Hematopoietic multipotent progenitor cell treated with erythropoietin and hydrocortisone succinate and interleukin-3 and kit ligand, for 6 days (in vitro differentiated cells): ENCODE results near the gene ORC4.

Experiments used
- DNase-seq: peaks from one replicate; pipeline ENCODE4 v3.0.0-alpha.2; 2015

Gene ORC4

DNA sequence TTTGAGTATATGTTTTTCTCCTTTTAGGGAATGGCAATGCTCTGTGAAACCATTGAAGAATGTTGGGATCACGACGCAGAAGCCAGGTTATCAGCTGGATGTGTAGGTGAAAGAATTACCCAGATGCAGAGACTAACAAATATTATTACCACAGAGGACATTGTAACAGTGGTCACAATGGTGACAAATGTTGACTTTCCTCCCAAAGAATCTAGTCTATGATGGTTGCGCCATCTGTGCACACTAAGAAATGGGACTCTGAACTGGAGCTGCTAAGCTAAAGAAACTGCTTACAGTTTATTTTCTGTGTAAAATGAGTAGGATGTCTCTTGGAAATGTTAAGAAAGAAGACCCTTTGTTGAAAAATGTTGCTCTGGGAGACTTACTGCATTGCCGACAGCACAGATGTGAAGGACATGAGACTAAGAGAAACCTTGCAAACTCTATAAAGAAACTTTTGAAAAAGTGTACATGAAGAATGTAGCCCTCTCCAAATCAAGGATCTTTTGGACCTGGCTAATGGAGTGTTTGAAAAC is 93.4 kb downstream of the ORC4 start:
- no peak for DNase-seq

DNA sequence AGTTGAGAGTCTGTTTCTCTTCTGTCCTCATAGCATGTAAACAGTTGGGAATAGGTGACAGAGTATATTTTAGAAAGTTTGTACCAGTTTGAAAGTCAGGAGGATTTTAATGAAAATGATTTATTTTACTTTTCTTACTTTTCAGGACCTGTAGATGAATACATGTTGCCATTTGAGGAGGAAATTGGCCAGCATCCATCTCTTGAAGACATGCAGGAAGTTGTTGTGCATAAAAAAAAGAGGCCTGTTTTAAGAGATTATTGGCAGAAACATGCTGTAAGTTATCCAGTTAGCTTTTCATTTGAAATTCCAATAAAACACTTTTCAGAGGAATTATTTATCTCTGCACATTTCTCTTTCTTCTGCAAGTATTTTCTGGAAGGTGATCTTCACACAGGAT is 94.7 kb downstream of the ORC4 start:
- peak; percentile 42 for DNase-seq

DNA sequence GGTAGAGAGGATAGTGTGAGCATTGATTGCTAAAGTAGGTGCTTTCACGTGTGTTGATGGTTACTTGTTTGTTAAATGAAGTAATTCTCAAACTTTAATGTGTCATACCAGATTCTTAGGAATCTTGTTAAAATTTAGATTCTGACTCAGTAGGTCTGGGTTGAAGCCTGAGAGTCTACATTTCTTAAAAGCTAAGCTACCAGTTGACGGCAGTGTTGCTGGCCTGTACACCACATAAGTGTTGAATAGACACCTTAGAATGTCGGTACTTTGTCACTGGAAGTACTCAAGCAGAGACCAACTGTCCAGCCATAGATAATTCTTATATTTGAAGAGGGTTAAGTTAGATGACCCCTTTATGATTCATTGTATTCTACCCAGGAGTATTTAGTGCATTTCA is 95.9 kb downstream of the ORC4 start:
- no peak for DNase-seq

DNA sequence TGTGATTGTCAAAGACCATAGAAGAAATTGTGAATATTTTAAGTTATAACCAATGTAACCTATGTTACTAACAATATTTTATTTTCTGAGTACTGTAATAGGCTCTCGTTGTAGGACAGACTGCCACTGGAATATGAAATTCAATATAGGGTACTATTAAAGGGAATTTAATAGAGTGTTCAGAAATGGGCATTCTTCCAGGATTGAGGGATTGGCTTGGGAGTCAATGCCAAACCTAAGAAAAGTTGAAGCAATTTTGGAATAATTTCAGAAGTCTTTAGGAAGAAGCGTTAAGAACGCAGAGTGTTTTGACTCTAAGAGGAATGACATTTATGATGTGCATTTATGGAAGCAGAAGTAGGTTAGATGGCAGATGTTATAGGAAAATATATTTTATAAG is 96.7 kb downstream of the ORC4 start:
- no peak for DNase-seq

- no peak for DNase-seq
Measured at GRCh38 chr2:147917161-147917560, 103.4 kb downstream of the ORC4 start.

GRCh38 chr2:147916723-147917122 is 103.8 kb downstream of the ORC4 start:
- no peak for DNase-seq

GRCh38 chr2:147916067-147916466 is 104.5 kb downstream of the ORC4 start:
- no peak for DNase-seq

DNA sequence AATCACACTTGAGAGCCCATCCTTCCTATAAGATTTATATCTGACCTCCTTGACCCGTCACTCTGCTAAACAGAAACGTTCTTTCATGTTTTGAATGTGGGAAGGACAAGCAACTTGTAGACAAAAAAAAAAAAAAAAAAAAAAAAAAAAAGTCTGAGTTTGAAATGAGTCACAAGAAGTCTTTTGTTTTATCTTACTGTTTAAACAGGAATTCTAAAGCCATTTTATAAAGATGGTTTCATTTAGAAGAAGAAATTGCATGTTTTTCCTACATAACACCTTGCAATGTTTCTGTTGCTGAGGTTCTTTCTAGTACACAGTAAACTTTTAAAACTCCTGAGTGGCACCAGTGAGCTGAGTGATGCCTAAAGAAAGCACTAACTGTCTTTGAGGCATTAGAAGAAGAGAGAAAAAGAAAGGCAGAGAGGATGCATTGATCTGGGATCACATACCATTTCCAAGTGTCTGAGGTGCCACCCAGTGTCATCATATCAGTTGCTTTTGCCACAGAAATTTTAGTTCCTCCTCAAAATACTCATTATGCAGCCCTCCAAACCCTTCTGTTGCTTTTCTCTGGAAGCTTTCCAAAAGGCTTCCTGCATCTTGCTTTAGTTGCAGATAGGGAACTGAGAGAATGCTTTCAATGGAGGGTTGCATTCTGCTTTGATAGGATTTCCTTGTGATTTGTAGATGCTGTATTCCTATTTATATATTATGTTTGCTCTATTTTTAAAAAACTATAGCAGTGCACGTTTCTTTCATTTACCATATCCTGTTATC is 106.6 kb downstream of the ORC4 start:
- peak; percentile 55 for DNase-seq

- peak; percentile 79 for DNase-seq
Measured at GRCh38 chr2:147910990-147911473, 109.5 kb downstream of the ORC4 start.

DNA sequence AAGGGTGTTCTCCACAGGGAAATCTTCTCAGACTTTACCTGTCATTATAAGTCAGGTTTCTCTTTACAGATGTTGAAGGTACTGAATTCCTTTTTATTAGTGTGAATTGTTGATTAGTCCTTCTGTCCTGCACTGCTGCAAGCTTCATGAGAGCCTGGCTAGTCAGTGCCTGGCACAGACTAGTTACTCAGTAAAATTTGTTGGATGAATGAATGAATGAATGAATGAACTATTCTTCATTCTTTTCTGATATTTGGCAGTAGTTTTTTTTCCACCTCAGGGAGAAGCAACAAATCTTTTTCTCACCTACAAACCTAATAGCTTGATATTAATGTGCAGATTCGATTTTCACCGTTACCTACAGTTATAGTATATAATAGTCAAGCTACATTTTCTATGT is 111.4 kb downstream of the ORC4 start:
- DNase-seq, result no peak

DNA sequence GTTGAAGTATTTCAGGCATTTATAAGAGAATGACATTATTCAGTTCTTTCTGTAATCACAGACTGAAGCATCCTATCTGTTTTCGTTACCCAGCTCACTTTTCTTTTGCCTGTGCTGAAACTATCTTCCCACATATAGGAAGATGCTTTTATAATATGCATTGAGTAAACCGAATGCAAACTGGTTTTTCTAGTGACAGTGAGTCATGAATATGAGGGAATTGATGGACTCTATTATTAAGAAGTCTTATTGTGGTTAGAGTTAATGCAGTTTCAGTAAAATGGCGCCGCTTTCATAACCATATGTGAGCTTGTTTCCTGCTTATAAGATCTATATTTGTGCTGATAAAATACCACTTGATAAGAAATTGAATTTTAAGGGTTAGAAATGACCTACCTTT is 116.5 kb downstream of the ORC4 start:
- DNase-seq, result no peak

GRCh38 chr2:147888680-147889079 is 131.9 kb downstream of the ORC4 start:
- no peak for DNase-seq

- no peak for DNase-seq
Measured at GRCh38 chr2:147886136-147886535, 134.4 kb downstream of the ORC4 start.

- no peak for DNase-seq
Measured at GRCh38 chr2:147884830-147885229, 135.7 kb downstream of the ORC4 start.

DNA sequence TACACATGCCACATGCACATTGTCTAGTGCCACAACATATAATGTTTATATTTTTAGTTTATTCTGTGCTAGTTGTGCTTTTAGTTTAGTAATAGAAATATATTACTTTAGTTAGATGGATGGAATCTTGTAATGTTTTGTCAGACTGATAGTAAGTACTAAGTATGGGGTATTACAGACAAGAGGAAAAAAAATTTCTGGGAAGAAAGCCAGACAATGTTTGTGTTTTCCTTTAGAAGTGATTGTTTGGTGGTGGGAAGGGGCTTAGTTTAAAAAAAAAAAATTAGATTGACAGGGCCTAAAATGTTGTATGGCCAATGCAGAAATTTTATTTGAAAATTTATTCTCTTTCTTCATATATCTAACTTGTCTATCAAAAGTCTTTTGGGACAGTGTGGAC is 137.9 kb downstream of the ORC4 start:
- no peak for DNase-seq
